ENCODE measurements around the gene COA8. TPM values are rescaled to one million over a fixed set of nuclear protein-coding genes. Genes with fewer than 3 reads are reported as not detected.

Gene COA8
- total and polyA plus RNA-seq, 12 donors, result 4.9 to 59.6 (median 33.0) TPM

DNA sequence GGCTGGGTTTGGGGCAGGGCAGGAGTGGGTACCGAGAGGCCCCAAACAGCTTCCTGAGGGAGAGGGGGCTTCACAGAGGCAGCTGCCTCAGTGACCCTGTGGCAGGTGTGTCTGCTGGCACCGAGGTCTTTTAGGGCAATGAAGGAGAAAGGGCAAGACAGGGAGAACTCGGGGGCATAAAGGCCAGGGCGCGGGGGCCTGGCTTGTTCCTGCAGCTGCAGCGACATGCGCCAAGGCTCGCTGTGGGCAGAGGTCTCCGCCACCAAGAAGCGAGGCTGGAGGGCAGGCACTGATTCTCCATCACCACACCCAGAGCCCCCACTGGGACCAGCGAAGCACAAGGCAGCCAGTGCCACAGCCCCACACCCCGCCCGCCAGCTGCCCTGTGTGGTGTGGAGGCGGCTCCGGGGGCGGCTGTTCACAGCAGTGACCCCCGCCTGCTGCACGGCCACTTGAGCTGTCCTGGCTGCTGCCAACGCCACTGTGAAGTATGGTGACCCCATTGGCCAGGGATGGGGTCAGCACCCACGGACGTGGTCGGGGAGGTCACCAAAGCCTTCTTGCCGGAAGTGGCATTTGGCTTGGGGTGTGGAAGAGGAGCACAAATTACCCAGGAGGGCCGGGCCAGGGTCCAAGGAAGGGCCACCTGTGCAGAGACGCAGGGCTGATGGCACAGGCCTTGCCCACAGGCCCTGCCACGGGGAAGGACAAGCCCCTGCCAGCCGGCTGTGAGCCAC lies 16.7 kb upstream of the COA8 start:
- Histone ChIP-seq H3K4me1 (replicated peaks in 1 of 2) (peaks cover 14 to 37% of the 10 kb centered on the region in 2 donors), H3K27ac (no peak overlapping the region)

DNA sequence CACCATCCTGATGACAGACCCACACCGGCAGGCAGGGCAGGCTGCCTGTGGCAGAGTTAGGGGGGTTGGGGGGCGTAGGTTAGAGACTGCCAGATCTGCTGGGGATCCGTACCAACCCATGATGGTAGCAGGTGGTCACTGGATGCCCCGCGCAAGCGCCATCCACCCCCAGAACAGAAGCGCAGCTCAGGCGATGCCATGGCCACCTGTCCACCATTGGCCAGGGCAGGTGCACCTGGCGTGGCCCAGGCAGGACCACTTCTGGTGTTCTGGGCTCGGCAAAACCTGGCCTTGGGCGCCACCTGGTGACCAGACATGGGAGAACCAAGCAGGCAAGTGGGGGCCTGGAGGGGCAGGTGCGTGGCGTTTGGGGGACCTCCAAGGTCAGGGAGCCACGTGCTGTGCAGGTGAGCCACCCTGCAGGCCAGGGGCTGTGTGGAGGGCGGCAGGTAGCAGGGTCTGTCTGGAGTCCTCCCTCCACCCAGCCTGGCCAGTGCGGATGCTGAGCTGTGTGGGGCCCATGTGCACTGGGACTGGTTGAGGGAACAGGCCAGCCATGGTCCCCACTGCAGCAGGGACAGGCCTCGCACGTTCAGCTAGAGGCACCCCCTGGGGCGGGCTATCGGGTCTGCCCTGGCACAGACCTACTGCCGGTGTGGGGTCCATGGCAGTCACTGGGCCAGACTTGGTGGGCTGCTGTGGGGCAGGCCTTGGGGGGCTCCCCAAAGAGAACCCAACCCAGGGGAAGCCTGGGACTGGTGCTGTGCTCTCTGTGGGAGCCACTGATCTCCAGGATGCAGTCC lies 15.9 kb upstream of the COA8 start:
- no peak for TF ChIP-seq POLR2A (IDR thresholded peaks at IDR 0.05)
- TF ChIP-seq, protein P1, sequence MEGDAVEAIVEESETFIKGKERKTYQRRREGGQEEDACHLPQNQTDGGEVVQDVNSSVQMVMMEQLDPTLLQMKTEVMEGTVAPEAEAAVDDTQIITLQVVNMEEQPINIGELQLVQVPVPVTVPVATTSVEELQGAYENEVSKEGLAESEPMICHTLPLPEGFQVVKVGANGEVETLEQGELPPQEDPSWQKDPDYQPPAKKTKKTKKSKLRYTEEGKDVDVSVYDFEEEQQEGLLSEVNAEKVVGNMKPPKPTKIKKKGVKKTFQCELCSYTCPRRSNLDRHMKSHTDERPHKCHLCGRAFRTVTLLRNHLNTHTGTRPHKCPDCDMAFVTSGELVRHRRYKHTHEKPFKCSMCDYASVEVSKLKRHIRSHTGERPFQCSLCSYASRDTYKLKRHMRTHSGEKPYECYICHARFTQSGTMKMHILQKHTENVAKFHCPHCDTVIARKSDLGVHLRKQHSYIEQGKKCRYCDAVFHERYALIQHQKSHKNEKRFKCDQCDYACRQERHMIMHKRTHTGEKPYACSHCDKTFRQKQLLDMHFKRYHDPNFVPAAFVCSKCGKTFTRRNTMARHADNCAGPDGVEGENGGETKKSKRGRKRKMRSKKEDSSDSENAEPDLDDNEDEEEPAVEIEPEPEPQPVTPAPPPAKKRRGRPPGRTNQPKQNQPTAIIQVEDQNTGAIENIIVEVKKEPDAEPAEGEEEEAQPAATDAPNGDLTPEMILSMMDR (IDR thresholded peaks at IDR 0.05), result peak; percentile 66 to 96 (median 92)
- H3K4me3 ChIP-seq, result no peak overlapping the region
- WGBS, 4 donors, result 10 to 31% (median 20%) methylated on average over 8 to 21 of the region's 21 CpGs
- intact Hi-C loops (cut with DNase I), result loop anchor here (2.0 to 5.0 kb wide), 2 partner anchors 45 to 46 kb away; no protein-coding TSS in a partner anchor
- H3K36me3 ChIP-seq (replicated peaks in 1 of 2), result no peaks in the 10 kb centered on the region
- no peak overlapping the region for H3K27ac ChIP-seq
- peaks cover 21 to 44% of the 10 kb centered on the region in 2 donors for H3K4me1 ChIP-seq (replicated peaks in 1 of 2)
- no peaks in the 10 kb centered on the region for H3K27me3 ChIP-seq
- no peaks in the 10 kb centered on the region for H3K9me3 ChIP-seq (replicated peaks in 1 of 3)
- DNase-seq, result peak; percentile 63 to 87 (median 73)

More for the DNA sequence above, 16.7 kb upstream of the COA8 start:
- TF ChIP-seq, protein P1 (IDR thresholded peaks at IDR 0.05), result no peak
- TF ChIP-seq POLR2A (IDR thresholded peaks at IDR 0.05), result no peak
- Histone ChIP-seq H3K4me3 (no peak overlapping the region), H3K27me3 (no peaks in the 10 kb centered on the region), H3K36me3 (replicated peaks in 1 of 2) (no peaks in the 10 kb centered on the region), H3K9me3 (replicated peaks in 1 of 3) (no peaks in the 10 kb centered on the region)
- WGBS, 4 donors, result 70 to 82% (median 77%) methylated on average over 8 to 27 of the region's 27 CpGs
- intact Hi-C loops (cut with DNase I), result loop anchor here (2.0 to 5.0 kb wide), 2 partner anchors 44 to 45 kb away; no protein-coding TSS in a partner anchor
- no peak for DNase-seq

DNA sequence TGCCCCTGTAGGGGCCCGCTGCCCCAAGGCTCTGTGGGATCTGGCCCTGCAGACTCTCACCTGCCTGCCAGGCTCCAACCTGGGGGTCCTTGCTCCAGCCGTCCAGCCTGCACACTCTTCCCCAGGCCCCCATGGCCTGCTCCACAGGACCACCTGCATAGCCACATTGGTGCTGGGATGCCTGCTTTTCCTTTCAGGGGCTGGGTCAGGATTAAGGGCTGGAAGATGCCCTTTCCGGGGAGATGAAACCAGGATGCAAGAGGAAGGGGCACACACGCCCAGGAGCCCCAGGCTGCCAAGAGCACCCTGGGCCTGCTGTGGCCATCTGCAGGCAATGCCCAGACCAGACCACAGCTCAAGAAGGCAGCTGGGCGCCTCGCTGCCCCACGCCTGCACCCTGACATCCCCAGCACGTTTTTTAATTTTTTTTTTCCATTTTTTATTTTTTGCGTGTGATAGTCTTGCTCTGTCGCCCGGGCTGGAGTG lies 15.3 kb upstream of the COA8 start:
- no peaks in the 10 kb centered on the region for H3K36me3 ChIP-seq (replicated peaks in 1 of 2)
- intact Hi-C loops (cut with DNase I), result loop anchor here (2.0 to 5.0 kb wide), 2 partner anchors 45 to 47 kb away; no protein-coding TSS in a partner anchor
- peak in 2 of 7 donors; percentile 5 to 14 for DNase-seq
- 76 to 82% (median 79%) methylated on average over 8 to 11 of the region's 11 CpGs for WGBS, 4 donors
- no peak overlapping the region for H3K27ac ChIP-seq
- no peak overlapping the region for H3K4me3 ChIP-seq
- no peak for TF ChIP-seq POLR2A (IDR thresholded peaks at IDR 0.05)
- TF ChIP-seq, protein P1 (IDR thresholded peaks at IDR 0.05), result no peak
- H3K4me1 ChIP-seq (replicated peaks in 1 of 2), result peaks cover 27 to 45% of the 10 kb centered on the region in 2 donors
- no peaks in the 10 kb centered on the region for H3K27me3 ChIP-seq
- H3K9me3 ChIP-seq (replicated peaks in 1 of 3), result no peaks in the 10 kb centered on the region

DNA sequence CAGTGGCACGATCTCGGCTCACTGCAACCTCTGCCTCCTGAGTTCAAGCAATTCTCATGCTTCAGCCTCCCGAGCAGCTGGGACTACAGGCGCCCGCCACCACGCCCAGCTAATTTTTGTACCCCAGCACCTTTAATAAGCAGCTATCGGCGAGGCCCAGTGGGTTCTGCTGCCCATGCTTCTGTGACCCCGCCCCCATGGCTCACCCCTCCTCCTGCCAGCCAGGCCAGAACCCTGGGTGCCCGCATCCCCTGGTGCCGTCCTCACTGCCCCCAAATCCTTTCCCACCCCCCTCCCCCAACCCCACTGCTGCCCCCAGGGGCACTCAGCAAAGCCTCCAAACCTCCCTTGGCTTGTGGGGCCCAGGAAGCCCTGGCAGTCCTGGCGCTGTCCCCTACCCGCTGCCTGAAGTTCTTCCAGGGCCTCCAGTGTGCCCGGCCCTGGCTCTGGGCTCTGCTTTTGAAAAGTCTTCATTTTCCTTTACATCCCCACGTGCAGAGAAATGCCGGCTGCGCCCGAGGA lies 14.8 kb upstream of the COA8 start:
- no peaks in the 10 kb centered on the region for H3K36me3 ChIP-seq (replicated peaks in 1 of 2)
- no peak overlapping the region for H3K27ac ChIP-seq
- intact Hi-C loops (cut with DNase I), result loop anchor here (2.0 to 5.0 kb wide), 2 partner anchors 46 to 47 kb away; no protein-coding TSS in a partner anchor
- TF ChIP-seq, protein P1 (IDR thresholded peaks at IDR 0.05), result no peak
- no peak for TF ChIP-seq POLR2A (IDR thresholded peaks at IDR 0.05)
- H3K4me3 ChIP-seq, result no peak overlapping the region
- peak in 1 of 7 donors; percentile 18 for DNase-seq
- H3K4me1 ChIP-seq (replicated peaks in 1 of 2), result peaks cover 27 to 44% of the 10 kb centered on the region in 2 donors
- H3K9me3 ChIP-seq (replicated peaks in 1 of 3), result no peaks in the 10 kb centered on the region
- H3K27me3 ChIP-seq, result no peaks in the 10 kb centered on the region
- 83 to 92% (median 87%) methylated on average over 18 of the region's 18 CpGs for WGBS, 4 donors
